ENCODE measurements around the gene ITPR2.

ITPR2 gene

GRCh38 chr12:26832822-26833742, at the start of gene ITPR2:
Gene ITPR2, minus strand, starts transcription at chr12:26833194. Its CDS starts 413 bp downstream, at chr12:26832781.
- peak within 1 kb of the TSS; percentile 90 for H3K4me3 ChIP-seq (ENCODE audit: low read length)
- H3K27me3 ChIP-seq (ENCODE audit: control insufficient read depth, insufficient read depth, low read length) = no peaks in the 10 kb centered on the region
- H3K9ac ChIP-seq (ENCODE audit: low read length) = peak within 1 kb of the TSS; percentile 93
- H3K4me1 ChIP-seq (ENCODE audit: control insufficient read depth, insufficient read depth, low read length) = peaks cover 12% of the 10 kb centered on the region
- no peaks in the 10 kb centered on the region for H3K9me3 ChIP-seq (ENCODE audit: control insufficient read depth, low read length)
- no peaks in the 10 kb centered on the region for H3K36me3 ChIP-seq (ENCODE audit: control insufficient read depth, insufficient read depth, low read length)

DNA sequence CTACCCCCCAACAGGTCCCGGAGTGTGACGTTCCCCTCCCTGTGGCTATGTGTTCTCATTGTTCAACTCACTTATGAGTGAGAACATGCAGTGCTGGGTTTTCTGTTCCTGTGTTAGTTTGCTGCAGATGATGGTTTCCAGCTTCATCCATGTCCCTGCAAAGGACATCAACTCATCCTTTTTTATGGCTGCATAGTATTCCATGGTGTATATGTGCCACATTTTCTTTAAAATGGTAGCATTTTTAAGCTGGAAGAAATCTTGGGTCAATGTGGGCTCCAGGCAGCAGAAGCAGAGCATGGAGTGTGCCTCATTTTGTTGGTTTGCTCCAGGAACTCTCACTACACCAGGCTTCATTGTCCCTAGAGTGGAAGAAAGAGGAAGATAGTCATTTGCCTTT, 47.6 kb upstream of the ITPR2 start:
- no peaks in the 10 kb centered on the region for H3K27me3 ChIP-seq (ENCODE audit: control insufficient read depth, insufficient read depth, low read length)
- no peaks in the 10 kb centered on the region for H3K36me3 ChIP-seq (ENCODE audit: control insufficient read depth, insufficient read depth, low read length)
- no peak overlapping the region for H3K4me3 ChIP-seq (ENCODE audit: low read length)
- no peaks in the 10 kb centered on the region for H3K9me3 ChIP-seq (ENCODE audit: control insufficient read depth, low read length)
- H3K4me1 ChIP-seq (ENCODE audit: control insufficient read depth, insufficient read depth, low read length) = peaks cover 11% of the 10 kb centered on the region
- H3K9ac ChIP-seq (ENCODE audit: low read length) = no peak overlapping the region

GRCh38 chr12:26878661-26879119, 45.7 kb upstream of the ITPR2 start:
- H3K4me1 ChIP-seq (ENCODE audit: control insufficient read depth, insufficient read depth, low read length) = peaks cover 11% of the 10 kb centered on the region
- H3K9ac ChIP-seq (ENCODE audit: low read length) = no peak overlapping the region
- no peak overlapping the region for H3K4me3 ChIP-seq (ENCODE audit: low read length)
- H3K9me3 ChIP-seq (ENCODE audit: control insufficient read depth, low read length) = no peaks in the 10 kb centered on the region
- no peaks in the 10 kb centered on the region for H3K36me3 ChIP-seq (ENCODE audit: control insufficient read depth, insufficient read depth, low read length)
- H3K27me3 ChIP-seq (ENCODE audit: control insufficient read depth, insufficient read depth, low read length) = no peaks in the 10 kb centered on the region

DNA sequence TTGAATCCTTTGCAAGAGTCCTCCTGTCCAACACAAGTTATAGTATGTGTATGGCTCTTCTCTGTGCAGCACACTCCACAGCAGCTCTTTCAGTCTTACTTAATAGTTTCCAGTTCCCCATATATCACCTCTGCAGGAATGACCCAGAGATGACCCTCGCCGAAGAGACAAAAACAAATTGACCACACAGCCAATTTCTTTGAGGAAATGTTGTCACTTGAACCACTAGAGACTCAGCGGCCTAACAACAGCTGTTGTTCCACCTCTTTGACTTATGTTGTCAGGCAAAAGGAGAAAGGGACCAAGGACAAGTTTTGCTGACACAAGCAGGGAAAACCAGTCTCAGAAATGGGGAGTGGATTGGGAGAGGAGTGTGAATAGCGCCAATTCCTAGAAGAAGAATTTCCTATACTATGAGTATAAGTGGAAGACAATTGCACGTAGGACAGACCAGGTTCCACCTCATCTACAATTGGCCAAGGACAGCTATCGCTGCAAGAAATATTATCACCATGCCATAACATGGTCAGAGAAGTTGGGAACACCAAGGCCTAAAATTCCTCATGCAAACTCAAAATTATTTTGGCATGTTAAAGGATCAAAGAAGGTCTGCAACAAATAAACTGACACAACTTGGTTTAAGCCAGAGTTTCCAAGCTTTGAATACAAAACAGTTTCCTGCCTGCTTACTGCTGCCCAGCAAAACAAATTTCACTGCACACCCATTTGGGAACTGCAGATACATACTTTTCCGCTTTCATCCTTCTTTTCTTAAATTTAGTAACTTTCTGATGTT, 41.7 kb upstream of the ITPR2 start:
- Histone ChIP-seq H3K9ac (ENCODE audit: low read length) (no peak overlapping the region), H3K4me3 (ENCODE audit: low read length) (no peak overlapping the region), H3K27me3 (ENCODE audit: control insufficient read depth, insufficient read depth, low read length) (no peaks in the 10 kb centered on the region), H3K9me3 (ENCODE audit: control insufficient read depth, low read length) (no peaks in the 10 kb centered on the region), H3K4me1 (ENCODE audit: control insufficient read depth, insufficient read depth, low read length) (peaks cover 21% of the 10 kb centered on the region), H3K36me3 (ENCODE audit: control insufficient read depth, insufficient read depth, low read length) (no peaks in the 10 kb centered on the region)

DNA sequence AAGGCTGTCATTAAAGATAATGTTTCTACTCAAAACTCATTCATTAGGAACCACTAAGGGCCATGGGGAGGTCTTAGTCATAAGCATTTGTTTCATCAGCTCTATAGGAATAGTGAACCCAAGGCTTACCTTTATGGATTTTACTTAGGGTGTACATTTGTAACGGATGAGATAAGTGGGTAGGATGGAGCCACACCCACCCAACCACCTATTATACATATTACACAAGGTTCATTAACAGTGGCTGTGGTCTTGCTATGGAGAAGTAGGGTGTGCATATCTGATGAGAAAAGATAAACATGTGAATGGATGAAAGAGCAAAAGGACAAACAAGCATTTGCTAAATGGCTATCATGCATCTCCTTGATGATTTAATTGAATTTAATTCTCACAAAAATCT, 39.6 kb upstream of the ITPR2 start:
- Histone ChIP-seq H3K9ac (ENCODE audit: low read length) (no peak overlapping the region), H3K4me1 (ENCODE audit: control insufficient read depth, insufficient read depth, low read length) (peaks cover 10% of the 10 kb centered on the region)

GRCh38 chr12:26871985-26872384, 39.0 kb upstream of the ITPR2 start:
- peaks cover 10% of the 10 kb centered on the region for H3K4me1 ChIP-seq (ENCODE audit: control insufficient read depth, insufficient read depth, low read length)
- no peaks in the 10 kb centered on the region for H3K9me3 ChIP-seq (ENCODE audit: control insufficient read depth, low read length)
- H3K9ac ChIP-seq (ENCODE audit: low read length) = no peak overlapping the region
- no peaks in the 10 kb centered on the region for H3K36me3 ChIP-seq (ENCODE audit: control insufficient read depth, insufficient read depth, low read length)
- no peak overlapping the region for H3K4me3 ChIP-seq (ENCODE audit: low read length)
- H3K27me3 ChIP-seq (ENCODE audit: control insufficient read depth, insufficient read depth, low read length) = no peaks in the 10 kb centered on the region

More for the DNA sequence above, 39.6 kb upstream of the ITPR2 start:
- H3K4me3 ChIP-seq (ENCODE audit: low read length) = no peak overlapping the region
- H3K9me3 ChIP-seq (ENCODE audit: control insufficient read depth, low read length) = no peaks in the 10 kb centered on the region
- H3K36me3 ChIP-seq (ENCODE audit: control insufficient read depth, insufficient read depth, low read length) = no peaks in the 10 kb centered on the region
- no peaks in the 10 kb centered on the region for H3K27me3 ChIP-seq (ENCODE audit: control insufficient read depth, insufficient read depth, low read length)

GRCh38 chr12:26870491-26871419, 37.8 kb upstream of the ITPR2 start:
- peak overlapping the region; percentile 28 for H3K4me3 ChIP-seq (ENCODE audit: low read length)
- peaks cover 10% of the 10 kb centered on the region for H3K4me1 ChIP-seq (ENCODE audit: control insufficient read depth, insufficient read depth, low read length)
- H3K27me3 ChIP-seq (ENCODE audit: control insufficient read depth, insufficient read depth, low read length) = no peaks in the 10 kb centered on the region
- H3K36me3 ChIP-seq (ENCODE audit: control insufficient read depth, insufficient read depth, low read length) = no peaks in the 10 kb centered on the region
- no peaks in the 10 kb centered on the region for H3K9me3 ChIP-seq (ENCODE audit: control insufficient read depth, low read length)
- no peak overlapping the region for H3K9ac ChIP-seq (ENCODE audit: low read length)

DNA sequence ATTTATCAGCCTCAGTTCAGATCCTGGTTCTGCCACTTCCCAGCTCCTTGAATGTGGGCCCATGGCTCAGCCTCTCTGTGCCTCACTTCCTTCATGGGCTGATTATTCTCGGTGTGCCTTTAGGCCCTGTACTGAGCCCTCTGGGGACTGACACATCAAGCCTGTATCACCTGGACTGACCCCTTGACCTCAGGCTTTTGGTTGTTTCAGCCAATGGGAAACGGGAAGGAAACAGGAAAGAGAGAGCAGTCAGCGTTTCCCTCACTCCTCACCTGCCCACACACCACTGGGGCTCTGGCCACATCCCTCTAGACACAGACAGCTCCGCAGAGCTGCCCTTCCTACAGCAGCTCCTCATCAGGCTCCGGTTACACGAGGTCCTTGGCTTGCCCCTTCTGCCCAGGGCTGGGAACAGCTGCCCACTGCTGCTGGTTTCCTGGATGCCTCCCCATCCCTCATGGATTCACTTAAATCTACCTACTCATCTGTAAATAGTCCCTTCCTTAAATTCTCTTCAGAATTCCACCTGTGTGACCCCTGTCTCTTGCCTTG, 37.0 kb upstream of the ITPR2 start:
- Histone ChIP-seq H3K9ac (ENCODE audit: low read length) (no peak overlapping the region), H3K4me1 (ENCODE audit: control insufficient read depth, insufficient read depth, low read length) (peaks cover 10% of the 10 kb centered on the region), H3K9me3 (ENCODE audit: control insufficient read depth, low read length) (no peaks in the 10 kb centered on the region), H3K4me3 (ENCODE audit: low read length) (no peak overlapping the region), H3K36me3 (ENCODE audit: control insufficient read depth, insufficient read depth, low read length) (no peaks in the 10 kb centered on the region), H3K27me3 (ENCODE audit: control insufficient read depth, insufficient read depth, low read length) (no peaks in the 10 kb centered on the region)

- Histone ChIP-seq H3K4me3 (ENCODE audit: low read length) (no peak overlapping the region), H3K36me3 (ENCODE audit: control insufficient read depth, insufficient read depth, low read length) (no peaks in the 10 kb centered on the region), H3K9me3 (ENCODE audit: control insufficient read depth, low read length) (no peaks in the 10 kb centered on the region), H3K4me1 (ENCODE audit: control insufficient read depth, insufficient read depth, low read length) (peaks cover 10% of the 10 kb centered on the region), H3K27me3 (ENCODE audit: control insufficient read depth, insufficient read depth, low read length) (no peaks in the 10 kb centered on the region), H3K9ac (ENCODE audit: low read length) (no peak overlapping the region)
Measured at GRCh38 chr12:26869104-26869494, 36.1 kb upstream of the ITPR2 start.

DNA sequence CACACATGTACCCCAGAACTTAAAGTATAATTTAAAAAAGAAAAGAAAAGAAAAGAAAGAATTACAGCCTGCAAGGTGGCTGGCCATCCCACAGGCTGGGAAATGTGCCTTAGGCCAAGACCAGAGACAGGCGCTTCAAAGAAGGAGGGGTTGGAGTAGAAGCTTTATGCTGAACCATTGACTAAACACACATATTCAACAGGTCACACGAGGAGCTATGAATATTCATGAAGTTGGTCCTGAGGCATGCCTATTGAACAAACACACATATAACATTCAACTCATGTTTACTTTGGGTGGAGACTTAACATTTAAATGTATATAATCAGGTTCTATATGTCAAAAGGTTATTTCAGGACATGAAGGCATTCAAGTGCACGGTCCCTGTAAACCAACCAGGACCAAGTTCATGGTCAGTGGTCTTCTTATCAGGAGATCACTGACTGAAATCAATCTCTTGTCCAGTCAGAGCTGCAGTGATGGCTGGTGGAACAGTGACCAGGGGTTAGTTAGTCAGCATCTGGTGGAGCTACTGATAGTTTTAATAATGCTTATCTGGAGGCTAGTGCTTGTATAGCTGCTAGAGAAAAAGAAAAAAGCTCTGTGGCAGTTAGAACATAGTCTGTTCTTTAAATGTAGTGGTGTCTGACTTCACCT, 35.6 kb upstream of the ITPR2 start:
- no peaks in the 10 kb centered on the region for H3K36me3 ChIP-seq (ENCODE audit: control insufficient read depth, insufficient read depth, low read length)
- no peak overlapping the region for H3K4me3 ChIP-seq (ENCODE audit: low read length)
- H3K9ac ChIP-seq (ENCODE audit: low read length) = no peak overlapping the region
- no peaks in the 10 kb centered on the region for H3K9me3 ChIP-seq (ENCODE audit: control insufficient read depth, low read length)
- peaks cover 10% of the 10 kb centered on the region for H3K4me1 ChIP-seq (ENCODE audit: control insufficient read depth, insufficient read depth, low read length)
- H3K27me3 ChIP-seq (ENCODE audit: control insufficient read depth, insufficient read depth, low read length) = no peaks in the 10 kb centered on the region

GRCh38 chr12:26867080-26867479, 34.1 kb upstream of the ITPR2 start:
- H3K9ac ChIP-seq (ENCODE audit: low read length) = no peak overlapping the region
- H3K9me3 ChIP-seq (ENCODE audit: control insufficient read depth, low read length) = no peaks in the 10 kb centered on the region
- no peaks in the 10 kb centered on the region for H3K27me3 ChIP-seq (ENCODE audit: control insufficient read depth, insufficient read depth, low read length)
- H3K36me3 ChIP-seq (ENCODE audit: control insufficient read depth, insufficient read depth, low read length) = no peaks in the 10 kb centered on the region
- peaks cover 10% of the 10 kb centered on the region for H3K4me1 ChIP-seq (ENCODE audit: control insufficient read depth, insufficient read depth, low read length)
- H3K4me3 ChIP-seq (ENCODE audit: low read length) = no peak overlapping the region

All from mucosa of stomach (tissue), 1 donor.